ENCODE data around the gene CCDC34. TPM values are rescaled to one million over a fixed set of nuclear protein-coding genes. Genes with fewer than 3 reads are reported as not detected.

Gene CCDC34
- total RNA-seq, 4 donors from 2014 or later: 1.3 to 10.4 (median 5.2) TPM

DNA sequence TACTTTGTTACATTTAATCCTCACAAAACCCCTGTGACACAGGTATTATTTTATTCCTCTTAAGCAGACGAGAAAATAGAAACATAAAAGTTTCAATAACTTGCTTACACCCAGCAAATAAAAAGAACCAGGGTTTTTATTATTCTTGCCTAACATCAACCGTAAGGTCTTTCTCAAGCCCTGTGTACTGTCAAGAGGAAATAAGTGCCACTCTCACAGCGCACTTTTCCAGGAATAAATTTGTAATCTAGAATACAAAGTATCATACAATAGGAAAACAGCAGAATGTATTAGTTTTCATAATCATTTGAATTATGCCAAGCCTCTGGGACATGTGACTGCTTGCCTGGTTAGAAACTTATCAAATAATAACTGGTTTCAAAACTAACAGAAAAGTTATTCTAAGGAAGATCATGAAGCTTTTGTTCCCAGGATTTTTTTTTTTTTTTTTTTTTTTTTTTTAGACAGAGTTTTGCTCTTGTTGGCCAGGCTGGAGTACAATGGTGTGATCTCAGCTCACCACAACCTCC is 7.4 kb downstream of the CCDC34 start:
- no peak for DNase-seq
- WGBS, 2 donors: 37 to 54% methylated on average over 3 of the region's 3 CpGs
- no peak overlapping the region for H3K4me3 ChIP-seq
- no peaks in the 10 kb centered on the region for H3K27me3 ChIP-seq
- no peak for TF ChIP-seq POLR2A (IDR thresholded peaks at IDR 0.05)
- TF ChIP-seq, protein P1, sequence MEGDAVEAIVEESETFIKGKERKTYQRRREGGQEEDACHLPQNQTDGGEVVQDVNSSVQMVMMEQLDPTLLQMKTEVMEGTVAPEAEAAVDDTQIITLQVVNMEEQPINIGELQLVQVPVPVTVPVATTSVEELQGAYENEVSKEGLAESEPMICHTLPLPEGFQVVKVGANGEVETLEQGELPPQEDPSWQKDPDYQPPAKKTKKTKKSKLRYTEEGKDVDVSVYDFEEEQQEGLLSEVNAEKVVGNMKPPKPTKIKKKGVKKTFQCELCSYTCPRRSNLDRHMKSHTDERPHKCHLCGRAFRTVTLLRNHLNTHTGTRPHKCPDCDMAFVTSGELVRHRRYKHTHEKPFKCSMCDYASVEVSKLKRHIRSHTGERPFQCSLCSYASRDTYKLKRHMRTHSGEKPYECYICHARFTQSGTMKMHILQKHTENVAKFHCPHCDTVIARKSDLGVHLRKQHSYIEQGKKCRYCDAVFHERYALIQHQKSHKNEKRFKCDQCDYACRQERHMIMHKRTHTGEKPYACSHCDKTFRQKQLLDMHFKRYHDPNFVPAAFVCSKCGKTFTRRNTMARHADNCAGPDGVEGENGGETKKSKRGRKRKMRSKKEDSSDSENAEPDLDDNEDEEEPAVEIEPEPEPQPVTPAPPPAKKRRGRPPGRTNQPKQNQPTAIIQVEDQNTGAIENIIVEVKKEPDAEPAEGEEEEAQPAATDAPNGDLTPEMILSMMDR (IDR thresholded peaks at IDR 0.05): no peak
- no peak overlapping the region for H3K27ac ChIP-seq
- H3K36me3 ChIP-seq: no peaks in the 10 kb centered on the region
- intact Hi-C loops (cut with DNase I): no loop called here
- no peaks in the 10 kb centered on the region for H3K9me3 ChIP-seq
- H3K4me1 ChIP-seq: peaks cover 0 to 68% (median 0%) of the 10 kb centered on the region in 3 donors

- Histone ChIP-seq H3K36me3 (no peaks in the 10 kb centered on the region), H3K27ac (no peak overlapping the region), H3K4me1 (peaks cover 0 to 65% (median 0%) of the 10 kb centered on the region in 3 donors), H3K9me3 (no peaks in the 10 kb centered on the region), H3K27me3 (no peaks in the 10 kb centered on the region), H3K4me3 (no peak overlapping the region)
- intact Hi-C loops (cut with DNase I): no loop called here
- no peak for TF ChIP-seq POLR2A (IDR thresholded peaks at IDR 0.05)
- TF ChIP-seq, protein P1 (IDR thresholded peaks at IDR 0.05): no peak
- WGBS, 2 donors: 78 to 86% methylated on average over 5 of the region's 5 CpGs
- no peak for DNase-seq
Measured at GRCh38 chr11:27354359-27354965, 8.6 kb downstream of the CCDC34 start.

DNA sequence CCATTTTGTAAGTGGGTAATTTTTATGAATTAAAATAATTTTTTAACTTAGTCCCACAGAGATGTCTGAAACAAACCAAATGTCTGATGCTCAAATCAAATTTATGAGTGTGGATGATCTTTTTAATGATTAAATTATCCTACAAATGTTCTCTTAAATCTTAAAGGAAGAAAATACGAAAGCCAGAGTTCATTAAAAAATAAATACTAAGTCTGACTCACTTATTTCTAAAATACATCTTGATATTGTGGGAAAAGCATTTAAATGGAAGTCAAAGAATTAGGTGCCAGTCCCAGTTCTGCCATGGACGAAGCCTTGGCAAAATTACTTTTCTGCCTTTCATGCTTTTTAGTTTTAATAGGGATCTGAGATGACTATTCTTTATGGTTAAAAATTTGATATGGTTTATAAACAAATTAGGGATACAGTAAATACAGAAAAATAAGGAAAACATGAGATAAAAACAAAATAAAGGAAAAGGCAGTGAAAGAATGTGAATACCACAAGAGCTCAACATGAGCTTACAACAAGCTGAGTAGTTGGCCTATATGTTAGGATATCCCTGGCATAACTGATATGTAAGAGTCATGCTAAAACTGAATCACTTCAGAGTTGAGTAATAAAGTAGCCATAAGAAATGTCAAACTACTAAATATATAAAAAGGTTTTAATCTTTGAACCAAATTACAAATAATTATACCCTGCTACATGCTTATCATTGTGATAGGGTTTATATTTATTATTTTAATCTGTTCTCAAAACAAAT is 9.2 kb downstream of the CCDC34 start:
- Histone ChIP-seq H3K36me3 (no peaks in the 10 kb centered on the region), H3K27ac (no peak overlapping the region), H3K27me3 (no peaks in the 10 kb centered on the region), H3K4me3 (no peak overlapping the region), H3K4me1 (peaks cover 0 to 58% (median 0%) of the 10 kb centered on the region in 3 donors), H3K9me3 (no peaks in the 10 kb centered on the region)
- intact Hi-C loops (cut with DNase I): no loop called here
- no peak for TF ChIP-seq POLR2A (IDR thresholded peaks at IDR 0.05)
- TF ChIP-seq, protein P1 (IDR thresholded peaks at IDR 0.05): no peak
- WGBS, 2 donors: 88 to 92% methylated on average over 2 of the region's 2 CpGs
- DNase-seq: no peak

DNA sequence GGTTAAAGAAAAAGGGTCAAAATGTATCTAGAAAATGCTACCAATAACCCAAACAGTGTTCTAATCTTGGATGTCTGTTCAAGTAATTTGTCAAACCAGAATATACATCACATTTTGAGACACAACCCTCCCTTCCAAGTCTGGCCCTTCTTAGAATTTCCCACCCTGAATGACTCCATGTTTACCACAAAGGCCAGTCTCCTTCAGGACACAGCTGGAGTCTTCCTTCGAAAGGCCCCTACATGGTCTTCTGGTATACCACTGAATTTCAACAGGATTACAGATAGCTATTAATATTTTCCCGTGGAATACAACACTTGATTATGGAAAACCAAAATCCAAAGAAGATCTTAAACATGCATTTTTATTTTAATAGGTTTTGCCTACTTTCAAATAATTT is 10.2 kb downstream of the CCDC34 start:
- WGBS, 2 donors: 86 to 97% methylated on average over 2 of the region's 2 CpGs
- intact Hi-C loops (cut with DNase I): no loop called here
- H3K27me3 ChIP-seq: no peaks in the 10 kb centered on the region
- TF ChIP-seq, protein P1 (IDR thresholded peaks at IDR 0.05): no peak
- no peak for TF ChIP-seq POLR2A (IDR thresholded peaks at IDR 0.05)
- peaks cover 0 to 48% (median 0%) of the 10 kb centered on the region in 3 donors for H3K4me1 ChIP-seq
- no peak overlapping the region for H3K27ac ChIP-seq
- DNase-seq: no peak
- H3K4me3 ChIP-seq: no peak overlapping the region
- no peaks in the 10 kb centered on the region for H3K36me3 ChIP-seq
- H3K9me3 ChIP-seq: no peaks in the 10 kb centered on the region

- H3K27ac ChIP-seq: no peak overlapping the region
Measured at GRCh38 chr11:27350511-27350910, 12.5 kb downstream of the CCDC34 start.

More at GRCh38 chr11:27350511-27350910, 12.5 kb downstream of the CCDC34 start:
- intact Hi-C loops (cut with DNase I): no loop called here
- Histone ChIP-seq H3K36me3 (no peaks in the 10 kb centered on the region), H3K4me1 (peaks cover 0 to 27% (median 0%) of the 10 kb centered on the region in 3 donors), H3K9me3 (no peaks in the 10 kb centered on the region), H3K4me3 (no peak overlapping the region), H3K27me3 (no peaks in the 10 kb centered on the region)
- no peak for TF ChIP-seq POLR2A (IDR thresholded peaks at IDR 0.05)
- TF ChIP-seq, protein P1 (IDR thresholded peaks at IDR 0.05): no peak
- DNase-seq: no peak

Data from esophagus squamous epithelium (tissue), 5 donors.